HG03457 (cell line): ENCODE results near the gene FAM13B.
"Not testable (repeated sequence)": the region's sequence is repeated elsewhere in the genome, so short reads cannot be mapped to it uniquely, and the experiment has no call there.

ENCODE experiments used
- ATAC-seq: cut with Tn5 transposase; IDR thresholded peaks from one replicate; pipeline ENCODE4 v1.9.1; 2021; ENCODE audit warnings: moderate number of reproducible peaks; ENCODE audit not compliant: unreplicated experiment

FAM13B gene

GRCh38 chr5:138032572-138033385 is at the start of gene FAM13B:
TSS of gene FAM13B (minus strand) at chr5:138033079. CDS start at chr5:138019111, 13,968 bp downstream.
- peak; percentile 34 for ATAC-seq

GRCh38 chr5:138082033-138082432 is 49.2 kb upstream of the FAM13B start:
- ATAC-seq = no peak

GRCh38 chr5:138078006-138078643 is 45.2 kb upstream of the FAM13B start:
- no peak for ATAC-seq

- ATAC-seq = no peak
These were observed 44.3 kb upstream of the FAM13B start for GRCh38 chr5:138077064-138077696.

GRCh38 chr5:138070026-138070425 is 37.1 kb upstream of the FAM13B start:
- ATAC-seq = not testable (repeated sequence)

GRCh38 chr5:138068742-138069600 is 36.1 kb upstream of the FAM13B start:
- ATAC-seq = no peak

GRCh38 chr5:138067945-138068344 is 35.1 kb upstream of the FAM13B start:
- ATAC-seq = no peak

- ATAC-seq = no peak
These were observed 32.2 kb upstream of the FAM13B start for GRCh38 chr5:138065102-138065501.

- no peak for ATAC-seq
These were observed 31.6 kb upstream of the FAM13B start for GRCh38 chr5:138064526-138064925.

GRCh38 chr5:138054847-138055558 is 22.1 kb upstream of the FAM13B start:
- ATAC-seq = no peak

GRCh38 chr5:138054206-138054605 is 21.3 kb upstream of the FAM13B start:
- ATAC-seq = no peak

GRCh38 chr5:138053554-138053953 is 20.7 kb upstream of the FAM13B start:
- no peak for ATAC-seq

GRCh38 chr5:138052718-138053117 is 19.8 kb upstream of the FAM13B start:
- not testable (repeated sequence) for ATAC-seq

- ATAC-seq = no peak
These were observed 18.8 kb upstream of the FAM13B start for GRCh38 chr5:138051441-138052296.

- ATAC-seq = not testable (repeated sequence)
These were observed 12.4 kb upstream of the FAM13B start for GRCh38 chr5:138045283-138045682.

- no peak for ATAC-seq
These were observed 5.9 kb upstream of the FAM13B start for GRCh38 chr5:138038826-138039225.

GRCh38 chr5:138037907-138038633 is 5.2 kb upstream of the FAM13B start:
- ATAC-seq = no peak

- ATAC-seq = no peak
These were observed 4.4 kb upstream of the FAM13B start for GRCh38 chr5:138037271-138037670.
